H1 (cell line): Measurements from ENCODE around the gene BICDL1. TPM values are rescaled to one million over a fixed set of nuclear protein-coding genes. Genes with fewer than 3 reads are reported as not detected.

Experiments
- CTCF ChIA-PET: fragments of 300-600 bp; sonication (Branson Sonifier 250); formaldehyde crosslinking; loops from one replicate; lab custom pipeline; 2021; ENCODE audit not compliant: partially characterized antibody; lab: Charles Lee
- POLR2A ChIA-PET: fragments of 300-600 bp; sonication (Branson Sonifier 250); formaldehyde crosslinking; loops from one replicate; lab custom pipeline; 2021; ENCODE audit warnings: inconsistent platforms; ENCODE audit not compliant: partially characterized antibody; lab: Charles Lee
- DNase-seq, 2 experiments: peaks; one replicate each; pipeline versions ENCODE4 v3.0.0 to v3.0.0-alpha.2; 2010 to 2022; ENCODE audit warnings: low spot score in 2 of 2, low read depth in 1 of 2, mixed read lengths in 1 of 2
- FAIRE-seq: peaks from 2 replicates; lab custom pipeline; 2011; peaks lifted over from hg19 to GRCh38; lab: Jason Lieb, UNC
- H2AFZ ChIP-seq: 2 replicates; pipeline ENCODE4 v1.8.1; 2012; ENCODE audit warnings: low read length, inconsistent platforms
- H2AK5ac ChIP-seq: 2 replicates; pipeline ENCODE4 v1.6.1; 2013; ENCODE audit warnings: low read depth, low read length
- H2BK120ac ChIP-seq: replicated peaks from 2 replicates; pipeline ENCODE3; 2013; ENCODE audit warnings: low read depth, low read length, inconsistent platforms
- H2BK12ac ChIP-seq: 2 replicates; pipeline ENCODE4 v1.6.1; 2013; ENCODE audit warnings: low read depth, low read length
- H2BK15ac ChIP-seq: 2 replicates; pipeline ENCODE4 v1.6.1; 2013; ENCODE audit warnings: low read length
- H2BK20ac ChIP-seq: 2 replicates; pipeline ENCODE4 v1.6.1; 2013; ENCODE audit warnings: low read length
- H2BK5ac ChIP-seq: 2 replicates; pipeline ENCODE4 v1.6.1; 2013; ENCODE audit warnings: low read depth, low read length
- H3K14ac ChIP-seq: 2 replicates; pipeline ENCODE4 v1.6.1; 2013; ENCODE audit warnings: inconsistent platforms; ENCODE audit not compliant: insufficient read length
- H3K18ac ChIP-seq: 2 replicates; pipeline ENCODE4 v1.6.1; 2013; ENCODE audit warnings: low read length; ENCODE audit errors: extremely low read depth
- H3K23ac ChIP-seq: 2 replicates; pipeline ENCODE4 v1.6.1; 2013; ENCODE audit warnings: inconsistent platforms; ENCODE audit not compliant: insufficient read length
- H3K23me2 ChIP-seq: 2 replicates; pipeline ENCODE4 v1.6.1; 2013; ENCODE audit warnings: low read depth, low read length
- H3K27ac ChIP-seq: 2 replicates; pipeline ENCODE4 v1.6.1; 2011; ENCODE audit warnings: low read depth, low read length, inconsistent platforms
- H3K27me3 ChIP-seq, 4 experiments: replicated peaks in 1 of 4; 1 replicate in 1 of 4; 2 replicates in 3 of 4; pipeline versions ENCODE4 v1.6.1 to v1.8.1; 2011 to 2013; ENCODE audit warnings: low read length in 3 of 4, mild to moderate bottlenecking in 3 of 4, inconsistent platforms in 2 of 4, mixed read lengths in 2 of 4, moderate library complexity in 1 of 4; ENCODE audit not compliant: control insufficient read depth in 3 of 4, insufficient read depth in 3 of 4; ENCODE audit errors: extremely low read depth in 1 of 4
- H3K36me3 ChIP-seq, 4 experiments: 2 replicates each; pipeline versions ENCODE4 v1.6.1 to v1.8.1; 2011 to 2013; ENCODE audit warnings: mild to moderate bottlenecking in 4 of 4, low read length in 3 of 4, moderate library complexity in 2 of 4, control low read depth in 1 of 4, inconsistent platforms in 1 of 4; ENCODE audit not compliant: insufficient read depth in 4 of 4, control insufficient read depth in 2 of 4
- H3K4ac ChIP-seq: replicated peaks from 2 replicates; pipeline ENCODE3; 2013; ENCODE audit warnings: low read length, low read depth, mixed read lengths, inconsistent platforms; ENCODE audit not compliant: insufficient read length
- H3K4me1 ChIP-seq, 4 experiments: replicated peaks in 1 of 4; 1 replicate in 1 of 4; 2 replicates in 3 of 4; pipeline versions ENCODE4 v1.6.1 to v1.8.1; 2011 to 2013; ENCODE audit warnings: low read length in 3 of 4, inconsistent platforms in 2 of 4, mixed read lengths in 1 of 4; ENCODE audit not compliant: insufficient read depth in 4 of 4, control insufficient read depth in 3 of 4
- H3K4me2 ChIP-seq, 2 experiments: 2 replicates each; pipeline versions ENCODE4 v1.6.1 to v1.8.1; 2011 to 2013; ENCODE audit warnings: low read depth in 2 of 2, low read length in 2 of 2, control low read depth in 1 of 2, inconsistent platforms in 1 of 2, mild to moderate bottlenecking in 1 of 2; ENCODE audit not compliant: insufficient read depth in 1 of 2
- H3K4me3 ChIP-seq, 4 experiments: fragments of 200-600, 300-600 bp in 1 of 4; sonication (generic), shearing (Covaris generic), sonication (Bioruptor Twin) in 1 of 4; 2 replicates each; pipeline versions ENCODE4 v1.5.1 to v1.8.1; 2011 to 2016; ENCODE audit warnings: low read length in 4 of 4, low read depth in 3 of 4, control low read depth in 2 of 4, inconsistent platforms in 2 of 4, mild to moderate bottlenecking in 2 of 4, mixed read lengths in 1 of 4, moderate library complexity in 1 of 4; ENCODE audit not compliant: insufficient read depth in 2 of 4; ENCODE audit errors: extremely low read depth in 1 of 4
- H3K56ac ChIP-seq: replicated peaks from 2 replicates; pipeline ENCODE3; 2013; ENCODE audit warnings: low read depth, mild to moderate bottlenecking, mixed read lengths, low read length, inconsistent platforms; ENCODE audit not compliant: insufficient read length
- H3K79me1 ChIP-seq: 2 replicates; pipeline ENCODE4 v1.6.1; 2013; ENCODE audit warnings: low read depth, low read length, control low read depth
- H3K79me2 ChIP-seq, 2 experiments: 2 replicates each; pipeline versions ENCODE4 v1.6.1 to v1.8.1; 2012 to 2013; ENCODE audit warnings: low read length in 2 of 2, mild to moderate bottlenecking in 2 of 2, inconsistent platforms in 1 of 2; ENCODE audit not compliant: insufficient read depth in 2 of 2, control insufficient read depth in 1 of 2
- H3K9ac ChIP-seq, 4 experiments: replicated peaks in 1 of 4; 1 replicate in 1 of 4; 2 replicates in 3 of 4; pipeline versions ENCODE4 v1.6.1 to v1.8.1; 2011 to 2013; ENCODE audit warnings: low read depth in 3 of 4, low read length in 3 of 4, control low read depth in 2 of 4, mild to moderate bottlenecking in 2 of 4, moderate library complexity in 2 of 4, inconsistent platforms in 1 of 4; ENCODE audit errors: extremely low read depth in 1 of 4
- H3K9me3 ChIP-seq, 2 experiments: 2 replicates each; pipeline versions ENCODE4 v1.6.1 to v1.8.1; 2012 to 2013; ENCODE audit warnings: mild to moderate bottlenecking in 2 of 2, moderate library complexity in 2 of 2, control low read depth in 1 of 2, inconsistent platforms in 1 of 2, low read depth in 1 of 2, low read length in 1 of 2, mixed read lengths in 1 of 2; ENCODE audit not compliant: insufficient read depth in 2 of 2
- H4K20me1 ChIP-seq, 2 experiments: replicated peaks in 1 of 2; 2 replicates each; pipeline versions ENCODE3 to v1.8.1; 2011 to 2013; ENCODE audit warnings: inconsistent platforms in 2 of 2, low read length in 2 of 2, mild to moderate bottlenecking in 1 of 2; ENCODE audit not compliant: insufficient read depth in 2 of 2, control insufficient read depth in 1 of 2
- H4K5ac ChIP-seq: 2 replicates; pipeline ENCODE4 v1.6.1; 2013; ENCODE audit warnings: low read length, low read depth, mixed read lengths, inconsistent platforms; ENCODE audit not compliant: insufficient read length
- H4K8ac ChIP-seq: 2 replicates; pipeline ENCODE4 v1.8.0; 2013; ENCODE audit warnings: mild to moderate bottlenecking, moderate library complexity, low read length, inconsistent platforms; ENCODE audit not compliant: insufficient read depth; ENCODE audit errors: extremely low read depth
- H4K91ac ChIP-seq: replicated peaks from 2 replicates; pipeline ENCODE3; 2013; ENCODE audit warnings: low read length, mixed read lengths, inconsistent platforms; ENCODE audit not compliant: insufficient read length
- CTBP2 ChIP-seq: IDR thresholded peaks from 2 replicates; pipeline ENCODE4 v1.7.0; 2011; ENCODE audit warnings: borderline replicate concordance, mild to moderate bottlenecking, moderate library complexity, mixed read lengths, low read length; ENCODE audit not compliant: insufficient read depth, insufficient read length
- CTCF ChIP-seq, 3 experiments: IDR thresholded peaks; 1 replicate in 2 of 3; 2 replicates in 1 of 3; pipeline versions ENCODE4 v1.5.1 to v1.6.1; 2011; ENCODE audit warnings: low read length in 3 of 3, mild to moderate bottlenecking in 3 of 3, inconsistent platforms in 2 of 3, low read depth in 1 of 3, moderate library complexity in 1 of 3; ENCODE audit not compliant: insufficient read depth in 1 of 3; ENCODE audit errors: control extremely low read depth in 1 of 3
- EGR1 ChIP-seq: IDR thresholded peaks from 2 replicates; pipeline ENCODE4 v1.6.1; 2011; ENCODE audit warnings: low read depth, low read length, borderline replicate concordance
- EZH2 ChIP-seq: fragments of 200-600 bp; sonication (generic); IDR thresholded peaks from 2 replicates; pipeline ENCODE4 v1.7.1; 2012; ENCODE audit warnings: low read depth, mild to moderate bottlenecking, moderate library complexity, low read length, inconsistent platforms; ENCODE audit not compliant: severe bottlenecking
- KDM5A ChIP-seq: fragments of 200-600 bp; IDR thresholded peaks from 2 replicates; pipeline ENCODE4 v1.7.1; 2012; ENCODE audit warnings: mild to moderate bottlenecking, low read length, inconsistent platforms, mixed read lengths
- SAP30 ChIP-seq: fragments of 300-600 bp; sonication (generic); IDR thresholded peaks from 2 replicates; pipeline ENCODE4 v1.7.1; 2012; ENCODE audit warnings: low read length, moderate library complexity, mild to moderate bottlenecking, inconsistent platforms; ENCODE audit not compliant: insufficient read depth, insufficient replicate concordance
- SRF ChIP-seq: IDR thresholded peaks from 2 replicates; pipeline ENCODE4 v1.6.1; 2011; ENCODE audit warnings: mild to moderate bottlenecking, low read depth, low read length, moderate library complexity
- WGBS, 2 experiments: shearing (Covaris generic) in 1 of 2; methylation state at CpG; one replicate each; pipeline versions ENCODE4 v1.1.6 to v1.1.7; 2013 to 2015; ENCODE audit warnings: low lambda C conversion rate in 2 of 2, mixed read lengths in 2 of 2, inconsistent platforms in 1 of 2, low coverage in 1 of 2, missing lambda C conversion rate in 1 of 2; ENCODE audit not compliant: insufficient replicate concordance in 2 of 2, insufficient coverage in 1 of 2, insufficient read length in 1 of 2; ENCODE audit errors: extremely low coverage in 1 of 2, missing lambda C conversion rate in 1 of 2; 5-methylcytosine and 5-hydroxymethylcytosine counted together
- polyA plus RNA-seq, 7 experiments: library from polyadenylated mRNA; depleted of rRNA in 3 of 7; stranded (reverse) in 5 of 7; unstranded in 2 of 7; fragments of >200 nt in 5 of 7; fragments of 200-250 nt in 2 of 7; gene quantifications; 1 replicate in 5 of 7; 2 replicates in 1 of 7; 4 replicates in 1 of 7; pipeline versions ENCODE4 v1.2.1 to v1.2.3, GENCODE V29; 2011 to 2013; ENCODE audit warnings: missing spikeins in 2 of 7, mixed read lengths in 2 of 7
- total RNA-seq: library from RNA; stranded (reverse); fragmentation: NEBNext Ultra II Directional; extraction: Animal tissue kit (Norgen Biotek cat#: 25700); gene quantifications from 2 replicates; pipeline ENCODE4 v1.2.1, GENCODE V29; 2021

BICDL1 gene
- total and polyA plus RNA-seq, 2 of the 8 experiments (the other 6 are each of a cell fraction or from before 2014, with no cell fraction given), result 17.2 to 25.9 TPM

DNA sequence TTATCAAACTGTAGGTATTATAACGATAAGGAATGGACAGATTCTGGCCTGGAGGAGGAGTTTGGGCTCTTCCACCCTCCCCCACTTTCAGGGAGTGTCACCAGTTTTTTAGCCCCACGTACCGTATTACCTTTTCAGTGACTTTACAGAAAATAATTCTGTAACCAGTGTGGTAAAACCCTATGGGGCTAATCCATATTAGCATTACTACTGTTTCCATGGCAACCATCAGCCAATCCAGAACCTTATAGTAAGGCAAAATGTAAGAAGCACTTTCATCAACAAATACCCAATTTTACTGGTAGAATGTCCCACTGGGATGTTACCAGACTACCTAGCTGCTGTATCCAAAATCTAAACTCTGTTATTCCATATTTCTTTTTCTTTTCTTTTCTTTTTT, 50.7 kb downstream of the BICDL1 start:
- no peaks in the 10 kb centered on the region for H3K79me1 ChIP-seq
- no peak overlapping the region for H2AFZ ChIP-seq
- FAIRE-seq (no peak), DNase-seq (no peak)
- 83% methylated on average over 3 of the region's 3 CpGs; no CpG with 5 or more reads in 1 of the 2 experiments for WGBS, 2 experiments
- H4K91ac ChIP-seq, result no peak overlapping the region
- no peak overlapping the region for H3K14ac ChIP-seq
- H2BK20ac ChIP-seq, result no peak overlapping the region
- H3K27ac ChIP-seq, result no peak overlapping the region
- H2BK12ac ChIP-seq, result no peak overlapping the region
- ChIA-PET POLR2A (interaction anchor here (2.2 kb wide), 1 partner anchor 77 kb away, joined by 6 read pairs; the partner anchor contains the start of gene RAB35), CTCF (no interaction called here)
- no peak overlapping the region for H4K8ac ChIP-seq
- no peak for TF ChIP-seq CTBP2
- no peak for TF ChIP-seq SRF
- no peak for TF ChIP-seq KDM5A
- TF ChIP-seq EZH2, result no peak
- no peak for TF ChIP-seq CTCF (IDR thresholded peaks at IDR 0.05; ENCODE audit: control extremely low read depth in 1 of 3, insufficient read depth in 1 of 3, low read depth in 1 of 3, low read length in 3 of 3)
- no peak for TF ChIP-seq SAP30
- TF ChIP-seq EGR1, result no peak
- H3K56ac ChIP-seq, result no peak overlapping the region
- no peak overlapping the region for H2AK5ac ChIP-seq
- no peak overlapping the region for H3K4me3 ChIP-seq
- no peak overlapping the region for H3K9ac ChIP-seq
- no peaks in the 10 kb centered on the region for H3K79me2 ChIP-seq
- H3K18ac ChIP-seq, result no peak overlapping the region
- H2BK15ac ChIP-seq, result no peak overlapping the region
- no peaks in the 10 kb centered on the region for H3K27me3 ChIP-seq
- peaks cover 0 to 9% (median 3%) of the 10 kb centered on the region in 4 experiments; a peak in 5 of 7 replicates for H3K4me1 ChIP-seq
- peak overlapping the region in 1 of 2 experiments; percentile 31; a peak in 2 of 4 replicates for H3K4me2 ChIP-seq
- H2BK120ac ChIP-seq, result no peak overlapping the region
- H3K9me3 ChIP-seq, result no peaks in the 10 kb centered on the region
- no peaks in the 10 kb centered on the region for H3K23me2 ChIP-seq
- no peaks in the 10 kb centered on the region for H4K20me1 ChIP-seq
- no peak overlapping the region for H2BK5ac ChIP-seq
- H4K5ac ChIP-seq, result no peak overlapping the region
- no peaks in the 10 kb centered on the region for H3K36me3 ChIP-seq
- H3K4ac ChIP-seq, result no peak overlapping the region
- no peak overlapping the region for H3K23ac ChIP-seq
